HG03354 (cell line): ENCODE results near the gene MDM1.

Experiments
- ATAC-seq: cut with Tn5 transposase; IDR thresholded peaks from one replicate; pipeline ENCODE4 v1.9.1; 2021; ENCODE audit warnings: mild to moderate bottlenecking; ENCODE audit not compliant: unreplicated experiment, poor library complexity, severe bottlenecking

Gene MDM1

GRCh38 chr12:68247785-68248184, 84.4 kb downstream of the MDM1 start:
- ATAC-seq = no peak

- no peak for ATAC-seq
Observed at GRCh38 chr12:68246350-68246749, 85.8 kb downstream of the MDM1 start.

- no peak for ATAC-seq
Observed at GRCh38 chr12:68245180-68246021, 86.8 kb downstream of the MDM1 start.
